NCI-H146 treated with DMSO at 0.1 percent for 48 hours (cell line): Measurements from ENCODE around the gene SPTA1.

ENCODE experiments used
- DNase-seq: peaks from one replicate; lab custom pipeline; 2025; ENCODE audit not compliant: unreplicated experiment; lab: John Stamatoyannopoulos, UW

The SPTA1 gene

GRCh38 chr1:158577561-158577960 is 109.0 kb downstream of the SPTA1 start:
- DNase-seq = no peak

- no peak for DNase-seq
These were observed 114.3 kb downstream of the SPTA1 start for GRCh38 chr1:158572226-158572625.

- no peak for DNase-seq
These were observed 116.0 kb downstream of the SPTA1 start, which contains the start of gene OR6P1 for GRCh38 chr1:158570480-158570879. TSS of gene OR6P1 (minus strand) at chr1:158570580. CDS start at chr1:158563604, 6,976 bp downstream.

GRCh38 chr1:158564608-158565007 is 121.9 kb downstream of the SPTA1 start:
- DNase-seq = no peak

- DNase-seq = no peak
These were observed 122.7 kb downstream of the SPTA1 start for GRCh38 chr1:158563853-158564252.
